ENCODE measurements around the gene LRRC10. TPM values are rescaled to one million over a fixed set of nuclear protein-coding genes. Genes with fewer than 3 reads are reported as not detected.
A peak's percentile ranks its signal among the peaks of the same experiment; 100 is the strongest.

The LRRC10 gene
- total RNA-seq, 3 donors from 2014 or later: not detected

DNA sequence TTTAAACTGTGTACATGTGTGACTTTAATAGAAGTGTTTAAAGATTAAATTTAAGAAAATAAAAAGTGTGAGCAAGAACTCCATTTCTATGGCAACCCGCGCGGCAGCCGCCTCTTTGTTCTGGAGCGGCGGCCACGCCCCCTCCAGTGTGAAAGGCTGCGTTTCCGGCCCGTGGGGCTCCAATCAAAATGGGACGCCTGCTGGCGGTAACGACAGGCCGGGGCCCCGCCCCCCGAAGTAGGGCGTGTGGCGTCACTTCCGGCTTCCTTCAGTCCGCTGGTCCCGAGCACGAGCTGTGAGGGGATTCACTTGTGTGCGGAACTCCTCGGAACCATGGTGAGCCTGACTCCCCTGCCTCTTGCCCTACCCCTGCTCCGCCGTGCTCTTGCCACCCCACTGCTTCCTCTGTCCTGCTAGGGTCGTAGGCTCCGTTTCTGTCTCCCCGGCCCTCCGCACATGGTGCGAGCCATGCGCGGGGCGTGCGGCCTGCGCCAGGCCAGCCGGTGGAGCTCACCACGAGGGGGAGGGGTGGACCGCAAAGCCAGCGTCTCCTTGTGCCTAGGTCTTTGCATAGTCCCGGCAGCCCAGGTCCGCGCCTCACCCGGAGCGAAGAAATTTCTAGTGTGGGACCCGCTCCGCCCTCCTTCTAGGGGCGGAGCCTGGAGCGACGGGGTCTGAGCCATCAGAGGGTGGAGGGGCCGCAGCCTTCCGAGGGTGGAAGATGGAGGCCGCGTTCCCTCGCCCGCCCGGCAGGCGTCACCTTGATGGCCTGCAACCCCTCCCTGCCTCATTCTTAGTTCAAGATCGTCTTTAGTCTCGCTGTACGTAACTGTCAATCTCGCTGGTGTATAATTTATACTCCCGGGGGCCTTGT lies 25.3 kb downstream of the LRRC10 start, which contains the start of gene CCT2:
CCT2 (plus strand) TSS at position 271 of the 874 bp plus-strand sequence; CDS start at position 334, 63 bp downstream.
- peaks cover 6% of the 10 kb centered on the region for H3K36me3 ChIP-seq
- H3K4me3 ChIP-seq: peak within 1 kb of the TSS; percentile 86 to 98 (median 93)
- intact Hi-C loops (cut with DNase I; ENCODE audit: low total_unique reads): no loop called here
- H3K27me3 ChIP-seq: no peaks in the 10 kb centered on the region
- TF ChIP-seq POLR2A (IDR thresholded peaks at IDR 0.05) (peak; percentile 70), POLR2AphosphoS5 (IDR thresholded peaks at IDR 0.05) (peak; percentile 84 to 85 (median 84)), CTCF (IDR thresholded peaks at IDR 0.05) (no peak)
- H3K9me3 ChIP-seq: no peaks in the 10 kb centered on the region
- peak within 1 kb of the TSS; percentile 86 to 92 for H3K27ac ChIP-seq
- H3K4me1 ChIP-seq: no peaks in the 10 kb centered on the region
- DNase-seq (ENCODE audit: low spot score in 2 of 2): peak; percentile 95 to 96

DNA sequence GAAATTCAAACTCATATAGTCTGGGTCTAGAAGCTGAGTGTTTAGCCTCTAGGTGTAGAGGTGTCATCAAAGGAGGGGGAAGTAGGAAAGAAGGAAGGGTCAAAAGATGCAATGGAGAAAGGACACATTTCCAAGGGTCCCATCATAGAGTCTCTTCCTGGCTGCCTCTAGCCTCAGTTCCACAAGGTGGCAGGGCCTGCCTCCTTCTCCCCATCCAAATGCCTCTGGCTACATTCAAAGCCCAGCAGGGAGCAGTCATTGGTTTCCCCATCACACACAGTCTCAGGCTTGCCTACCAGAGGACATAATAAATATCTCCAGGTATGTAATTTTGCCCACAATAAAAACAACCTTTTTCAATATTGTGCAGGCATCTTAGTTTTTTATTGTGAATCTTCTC lies 27.5 kb downstream of the LRRC10 start:
- intact Hi-C loops (cut with DNase I; ENCODE audit: low total_unique reads): no loop called here
- Histone ChIP-seq H3K4me3 (no peak overlapping the region), H3K27ac (no peak overlapping the region), H3K27me3 (no peaks in the 10 kb centered on the region), H3K9me3 (no peaks in the 10 kb centered on the region), H3K36me3 (no peaks in the 10 kb centered on the region), H3K4me1 (no peaks in the 10 kb centered on the region)
- TF ChIP-seq POLR2AphosphoS5 (IDR thresholded peaks at IDR 0.05) (no peak), POLR2A (IDR thresholded peaks at IDR 0.05) (no peak), CTCF (IDR thresholded peaks at IDR 0.05) (no peak)
- DNase-seq (ENCODE audit: low spot score in 2 of 2): no peak

GRCh38 chr12:69580074-69580473 lies 30.6 kb downstream of the LRRC10 start:
- H3K36me3 ChIP-seq: peaks cover under 1% of the 10 kb centered on the region
- no peaks in the 10 kb centered on the region for H3K4me1 ChIP-seq
- intact Hi-C loops (cut with DNase I; ENCODE audit: low total_unique reads): no loop called here
- TF ChIP-seq CTCF (IDR thresholded peaks at IDR 0.05) (no peak), POLR2AphosphoS5 (IDR thresholded peaks at IDR 0.05) (no peak), POLR2A (IDR thresholded peaks at IDR 0.05) (no peak)
- no peak overlapping the region for H3K27ac ChIP-seq
- H3K27me3 ChIP-seq: no peaks in the 10 kb centered on the region
- DNase-seq (ENCODE audit: low spot score in 2 of 2): no peak
- no peaks in the 10 kb centered on the region for H3K9me3 ChIP-seq
- no peak overlapping the region for H3K4me3 ChIP-seq

GRCh38 chr12:69579029-69579428 lies 31.7 kb downstream of the LRRC10 start:
- H3K9me3 ChIP-seq: no peaks in the 10 kb centered on the region
- no peak overlapping the region for H3K27ac ChIP-seq
- DNase-seq (ENCODE audit: low spot score in 2 of 2): no peak
- no peak for TF ChIP-seq POLR2A (IDR thresholded peaks at IDR 0.05)
- H3K4me1 ChIP-seq: no peaks in the 10 kb centered on the region
- peaks cover 10% of the 10 kb centered on the region for H3K36me3 ChIP-seq
- no peak overlapping the region for H3K4me3 ChIP-seq
- no peaks in the 10 kb centered on the region for H3K27me3 ChIP-seq
- intact Hi-C loops (cut with DNase I; ENCODE audit: low total_unique reads): no loop called here

DNA sequence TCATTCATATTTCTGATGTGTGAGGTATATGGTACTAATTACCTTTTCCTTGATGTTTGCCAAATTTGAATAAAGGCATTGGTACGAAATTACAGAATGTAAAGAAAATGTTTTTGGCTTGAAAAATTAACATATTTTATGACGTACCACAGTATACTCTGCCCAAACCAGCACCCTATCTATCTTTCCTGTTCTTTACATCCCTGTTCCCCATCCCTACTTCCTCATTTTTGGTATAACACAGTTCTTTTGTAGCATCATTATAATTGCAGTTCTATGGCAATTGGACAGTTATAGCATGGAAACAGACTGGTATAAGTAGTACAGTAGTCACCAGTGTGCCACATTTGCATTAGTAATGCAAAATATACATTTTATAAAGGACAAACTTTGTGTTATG lies 32.4 kb downstream of the LRRC10 start:
- peaks cover 10% of the 10 kb centered on the region for H3K36me3 ChIP-seq
- TF ChIP-seq POLR2A (IDR thresholded peaks at IDR 0.05): no peak
- no peak for TF ChIP-seq POLR2AphosphoS5 (IDR thresholded peaks at IDR 0.05)
- TF ChIP-seq CTCF (IDR thresholded peaks at IDR 0.05): no peak
- no peaks in the 10 kb centered on the region for H3K9me3 ChIP-seq
- no peaks in the 10 kb centered on the region for H3K4me1 ChIP-seq
- no peaks in the 10 kb centered on the region for H3K27me3 ChIP-seq
- no peak overlapping the region for H3K27ac ChIP-seq
- intact Hi-C loops (cut with DNase I; ENCODE audit: low total_unique reads): no loop called here
- no peak overlapping the region for H3K4me3 ChIP-seq
- DNase-seq (ENCODE audit: low spot score in 2 of 2): no peak

All from breast epithelium (tissue), 4 donors.